ENCODE data around the gene WDR17. TPM values are rescaled to one million over a fixed set of nuclear protein-coding genes. Genes with fewer than 3 reads are reported as not detected.

Gene WDR17
- total RNA-seq, 2 experiments from 2014 or later: 0.47 to 0.64 TPM

- no peak overlapping the region for H3K27ac Mint-ChIP-seq
- intact Hi-C loops (cut with DNase I, micrococcal nuclease): no loop called here
- TF ChIP-seq CTCF (IDR thresholded peaks at IDR 0.05): no peak
- POLR2A ChIA-PET: no interaction called here
- CTCF ChIA-PET: no interaction called here
- Histone ChIP-seq H3K4me1 (ENCODE audit: insufficient read depth, low read length) (no peaks in the 10 kb centered on the region), H3K4me3 (ENCODE audit: low read length) (no peak overlapping the region), H3K27me3 (ENCODE audit: control insufficient read depth in 1 of 2, insufficient read depth in 2 of 2, low read length in 2 of 2) (no peaks in the 10 kb centered on the region), H3K9me3 (ENCODE audit: control insufficient read depth in 1 of 2, insufficient read depth in 1 of 2, low read length in 2 of 2) (no peaks in the 10 kb centered on the region), H3K36me3 (ENCODE audit: insufficient read depth, low read length) (no peaks in the 10 kb centered on the region), H3K27ac (ENCODE audit: low read depth in 1 of 2, low read length in 2 of 2) (no peak overlapping the region)
- H3K27me3 Mint-ChIP-seq: no peaks in the 10 kb centered on the region
- no peak for ATAC-seq (ENCODE audit: poor library complexity)
- no peak overlapping the region for H3K4me3 Mint-ChIP-seq
- no peak for DNase-seq
- no peaks in the 10 kb centered on the region for H3K9me3 Mint-ChIP-seq
- no peaks in the 10 kb centered on the region for H3K4me1 Mint-ChIP-seq (ENCODE audit: low read depth)
- no peaks in the 10 kb centered on the region for H3K36me3 Mint-ChIP-seq (ENCODE audit: low read depth)
These were observed 72.0 kb downstream of the WDR17 start for GRCh38 chr4:176137631-176138030.

GRCh38 chr4:176139518-176139917 lies 73.9 kb downstream of the WDR17 start:
- ChIA-PET POLR2A (no interaction called here), CTCF (no interaction called here)
- Mint-ChIP-seq H3K4me1 (ENCODE audit: low read depth) (no peaks in the 10 kb centered on the region), H3K9me3 (no peaks in the 10 kb centered on the region), H3K36me3 (ENCODE audit: low read depth) (no peaks in the 10 kb centered on the region), H3K4me3 (no peak overlapping the region), H3K27me3 (peaks cover 5% of the 10 kb centered on the region), H3K27ac (no peak overlapping the region)
- DNase-seq: no peak
- intact Hi-C loops (cut with DNase I, micrococcal nuclease): no loop called here
- H3K4me1 ChIP-seq (ENCODE audit: insufficient read depth, low read length): no peaks in the 10 kb centered on the region
- no peak for ATAC-seq (ENCODE audit: poor library complexity)
- H3K9me3 ChIP-seq (ENCODE audit: control insufficient read depth in 1 of 2, insufficient read depth in 1 of 2, low read length in 2 of 2): no peaks in the 10 kb centered on the region
- H3K36me3 ChIP-seq (ENCODE audit: insufficient read depth, low read length): no peaks in the 10 kb centered on the region
- no peaks in the 10 kb centered on the region for H3K27me3 ChIP-seq (ENCODE audit: control insufficient read depth in 1 of 2, insufficient read depth in 2 of 2, low read length in 2 of 2)
- no peak overlapping the region for H3K27ac ChIP-seq (ENCODE audit: low read depth in 1 of 2, low read length in 2 of 2)
- H3K4me3 ChIP-seq (ENCODE audit: low read length): no peak overlapping the region
- TF ChIP-seq CTCF (IDR thresholded peaks at IDR 0.05): no peak

DNA sequence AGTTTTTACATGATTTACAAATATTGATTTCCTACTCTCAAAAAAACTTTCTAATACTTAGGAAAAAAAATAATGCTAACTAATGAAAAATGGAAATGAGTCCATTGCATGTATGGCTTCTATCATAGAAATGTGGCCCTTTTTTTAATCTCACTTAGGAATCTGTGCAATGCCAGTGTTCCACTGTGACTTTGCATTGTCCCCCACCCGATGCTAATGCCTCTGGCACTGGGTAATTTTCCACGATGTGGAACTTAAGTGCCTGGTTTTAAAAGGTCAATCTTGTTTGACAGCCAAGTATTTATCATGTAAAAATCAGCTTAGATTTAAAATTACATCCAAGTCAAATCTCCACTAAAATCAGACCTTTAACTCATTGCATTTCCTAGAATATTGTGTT lies 76.6 kb downstream of the WDR17 start:
- no peak overlapping the region for H3K4me3 Mint-ChIP-seq
- intact Hi-C loops (cut with DNase I, micrococcal nuclease): no loop called here
- CTCF ChIA-PET: no interaction called here
- no peaks in the 10 kb centered on the region for H3K9me3 Mint-ChIP-seq
- no peak for TF ChIP-seq CTCF (IDR thresholded peaks at IDR 0.05)
- DNase-seq (no peak), ATAC-seq (ENCODE audit: poor library complexity) (no peak)
- POLR2A ChIA-PET: no interaction called here
- H3K27me3 Mint-ChIP-seq: peaks cover 5% of the 10 kb centered on the region
- Histone ChIP-seq H3K4me1 (ENCODE audit: insufficient read depth, low read length) (no peaks in the 10 kb centered on the region), H3K9me3 (ENCODE audit: control insufficient read depth in 1 of 2, insufficient read depth in 1 of 2, low read length in 2 of 2) (no peaks in the 10 kb centered on the region), H3K27me3 (ENCODE audit: control insufficient read depth in 1 of 2, insufficient read depth in 2 of 2, low read length in 2 of 2) (no peaks in the 10 kb centered on the region), H3K4me3 (ENCODE audit: low read length) (no peak overlapping the region), H3K36me3 (ENCODE audit: insufficient read depth, low read length) (no peaks in the 10 kb centered on the region), H3K27ac (ENCODE audit: low read depth in 1 of 2, low read length in 2 of 2) (no peak overlapping the region)
- no peaks in the 10 kb centered on the region for H3K4me1 Mint-ChIP-seq (ENCODE audit: low read depth)
- H3K27ac Mint-ChIP-seq: no peak overlapping the region
- no peaks in the 10 kb centered on the region for H3K36me3 Mint-ChIP-seq (ENCODE audit: low read depth)

Data from CD4-positive, alpha-beta T cell (primary cell).